Activated CD4-positive, CD25-positive, alpha-beta regulatory T cell treated with anti-CD3 and anti-CD28 coated beads, Interleukin-2, amount 50 U/mL, for 16 hours (primary cell): ENCODE data around the gene MICAL3.

ENCODE experiments used
- DNase-seq: peaks from one replicate; pipeline ENCODE4 v3.0.0-alpha.2; 2020; ENCODE audit warnings: low read depth, low spot score

Gene MICAL3

DNA sequence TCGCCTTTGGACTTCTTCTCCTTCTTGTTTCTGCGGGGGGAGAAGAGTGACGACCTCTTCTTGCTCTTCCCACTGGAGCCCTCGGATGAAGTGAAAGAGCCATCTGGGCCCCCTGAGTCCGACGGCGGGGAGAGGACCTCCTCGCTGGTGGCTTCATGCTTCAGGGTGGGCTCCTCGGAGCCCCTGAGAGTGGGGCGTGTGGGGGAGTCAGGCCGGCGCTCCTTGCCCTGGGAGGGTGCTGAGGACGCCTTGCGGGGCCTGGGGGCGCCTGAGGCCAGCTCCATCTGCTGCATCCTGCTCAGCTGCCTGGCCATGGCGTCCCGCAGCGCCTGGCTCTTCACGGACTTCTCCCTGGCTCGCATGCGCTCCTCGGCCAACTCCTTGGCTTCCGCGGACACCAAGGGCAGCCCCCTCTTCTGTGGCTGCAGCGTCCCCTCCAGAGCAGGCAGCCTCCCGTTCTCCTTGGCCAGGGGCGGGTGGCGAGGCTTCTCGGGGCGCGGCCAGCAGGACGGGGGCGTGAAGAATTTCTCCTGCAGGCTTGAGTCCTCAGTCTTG, 206.8 kb downstream of the MICAL3 start:
- DNase-seq, result no peak

- no peak for DNase-seq
Measured at GRCh38 chr22:17817079-17817478, 207.3 kb downstream of the MICAL3 start.

DNA sequence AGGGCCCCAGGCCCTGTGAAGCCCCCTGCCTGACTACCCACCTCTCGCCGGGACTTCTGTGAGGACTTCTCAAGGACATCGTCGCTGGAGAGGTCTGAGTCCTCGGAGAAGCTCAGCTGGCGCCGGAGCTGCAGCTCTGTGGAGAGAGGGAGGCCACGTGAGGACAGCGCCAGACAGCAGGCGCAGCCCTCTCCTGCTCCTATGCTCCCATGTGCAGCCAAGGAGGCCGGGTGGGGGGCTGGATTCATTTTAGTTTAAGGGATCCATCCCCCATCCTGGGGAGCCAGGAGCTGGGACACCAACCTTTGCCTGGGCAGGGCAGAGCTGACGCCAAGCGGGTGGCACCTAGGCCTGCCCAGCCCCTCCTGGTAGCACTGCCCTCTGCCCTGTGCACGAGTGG, 207.7 kb downstream of the MICAL3 start:
- no peak for DNase-seq

- DNase-seq, result no peak
Measured at GRCh38 chr22:17815703-17816254, 208.6 kb downstream of the MICAL3 start.

DNA sequence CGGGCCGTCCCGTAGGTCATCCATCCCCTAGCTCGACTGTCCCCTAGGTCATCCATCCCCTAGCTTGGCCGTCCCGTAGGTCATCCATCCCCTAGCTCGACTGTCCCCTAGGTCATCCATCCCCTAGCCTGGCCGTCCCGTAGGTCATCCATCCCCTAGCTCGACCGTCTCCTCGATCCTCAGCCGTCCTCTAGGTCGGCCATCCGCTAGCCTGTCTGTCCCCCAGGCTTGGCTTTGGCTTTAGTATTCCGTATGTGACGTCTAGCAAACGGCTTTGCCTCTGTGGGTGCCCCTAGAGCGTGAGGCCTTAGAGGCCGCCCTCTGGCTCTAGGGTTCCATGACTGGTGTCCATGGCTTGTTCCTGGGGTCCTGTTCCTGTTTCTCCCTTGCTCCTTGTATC, 209.5 kb downstream of the MICAL3 start:
- no peak for DNase-seq

DNA sequence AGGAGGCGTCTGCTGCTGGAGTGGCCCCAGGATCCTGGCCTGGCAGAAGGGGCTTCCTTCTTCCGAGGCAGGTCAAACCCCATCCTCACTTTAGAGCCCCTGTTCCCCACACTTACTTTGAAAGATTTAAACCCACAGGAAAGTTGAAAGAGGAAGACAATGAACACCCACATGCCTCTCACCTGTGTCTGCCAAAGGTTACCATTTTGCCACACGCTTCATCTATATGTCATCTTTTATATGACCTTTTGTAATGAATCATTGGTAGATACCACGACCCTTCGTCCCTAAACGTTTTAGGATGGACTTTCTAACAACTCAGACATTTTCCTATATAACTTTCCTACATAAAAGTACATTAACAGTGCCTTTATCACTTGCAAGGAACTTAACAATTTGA, 210.3 kb downstream of the MICAL3 start:
- no peak for DNase-seq

DNA sequence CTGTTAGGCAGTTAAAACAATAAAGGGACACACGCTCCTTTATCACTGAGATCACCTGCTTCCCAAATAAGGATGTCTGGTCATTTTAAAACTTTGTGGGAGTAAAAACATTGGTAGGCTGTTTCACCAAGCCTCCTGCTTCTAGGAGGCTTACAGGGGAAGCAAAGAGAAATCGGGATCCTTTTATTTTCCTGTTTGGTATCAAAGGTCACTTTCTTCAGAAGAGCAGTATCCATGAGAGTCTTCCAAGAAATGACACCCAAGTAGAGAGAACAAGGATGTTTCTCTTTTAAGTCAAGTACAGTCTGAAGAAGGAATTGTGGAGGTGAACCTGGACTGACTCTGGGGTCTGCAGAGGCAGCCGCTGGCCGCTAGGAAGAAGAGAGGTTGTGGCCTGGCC, 213.2 kb downstream of the MICAL3 start:
- no peak for DNase-seq

GRCh38 chr22:17810570-17811116, 213.7 kb downstream of the MICAL3 start:
- DNase-seq, result no peak

DNA sequence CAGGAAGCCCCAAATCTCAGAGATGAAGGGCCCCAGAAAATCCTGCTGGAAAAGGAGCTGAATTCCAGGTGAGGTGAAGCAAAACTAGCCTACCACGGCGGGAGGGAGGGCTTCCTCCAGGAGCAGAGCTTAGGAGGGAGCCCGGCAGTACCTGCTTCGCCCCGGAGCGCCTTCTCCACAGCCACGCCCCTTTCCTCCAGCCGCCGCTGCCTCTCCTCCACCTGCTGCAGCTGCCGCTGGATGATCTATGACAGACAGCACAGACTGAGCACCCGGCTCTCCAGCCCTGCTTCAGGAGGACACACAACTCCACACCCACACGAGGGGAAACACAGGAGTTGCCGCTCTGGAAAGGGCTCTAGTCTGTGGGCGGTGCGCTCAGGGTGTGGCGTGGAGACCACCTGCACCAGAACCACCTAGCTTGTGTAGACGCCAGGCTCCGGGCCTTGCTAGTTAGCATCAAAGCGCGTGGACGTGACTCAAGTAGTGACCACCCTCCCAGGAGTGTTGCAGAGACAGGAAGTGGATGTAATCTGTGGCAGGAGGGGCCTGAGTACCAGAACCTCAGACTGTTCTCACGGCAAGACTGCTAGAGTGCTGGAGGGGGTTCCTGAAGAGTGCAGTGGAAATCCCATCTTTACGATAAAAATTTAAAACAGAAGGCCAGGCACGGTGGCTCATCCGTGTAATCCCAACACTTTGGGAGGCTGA, 215.5 kb downstream of the MICAL3 start:
- no peak for DNase-seq

- DNase-seq, result no peak
Measured at GRCh38 chr22:17807578-17808410, 216.6 kb downstream of the MICAL3 start.

- DNase-seq, result no peak
Measured at GRCh38 chr22:17807086-17807485, 217.3 kb downstream of the MICAL3 start.

- DNase-seq, result no peak
Measured at GRCh38 chr22:17806437-17806836, 217.9 kb downstream of the MICAL3 start.

DNA sequence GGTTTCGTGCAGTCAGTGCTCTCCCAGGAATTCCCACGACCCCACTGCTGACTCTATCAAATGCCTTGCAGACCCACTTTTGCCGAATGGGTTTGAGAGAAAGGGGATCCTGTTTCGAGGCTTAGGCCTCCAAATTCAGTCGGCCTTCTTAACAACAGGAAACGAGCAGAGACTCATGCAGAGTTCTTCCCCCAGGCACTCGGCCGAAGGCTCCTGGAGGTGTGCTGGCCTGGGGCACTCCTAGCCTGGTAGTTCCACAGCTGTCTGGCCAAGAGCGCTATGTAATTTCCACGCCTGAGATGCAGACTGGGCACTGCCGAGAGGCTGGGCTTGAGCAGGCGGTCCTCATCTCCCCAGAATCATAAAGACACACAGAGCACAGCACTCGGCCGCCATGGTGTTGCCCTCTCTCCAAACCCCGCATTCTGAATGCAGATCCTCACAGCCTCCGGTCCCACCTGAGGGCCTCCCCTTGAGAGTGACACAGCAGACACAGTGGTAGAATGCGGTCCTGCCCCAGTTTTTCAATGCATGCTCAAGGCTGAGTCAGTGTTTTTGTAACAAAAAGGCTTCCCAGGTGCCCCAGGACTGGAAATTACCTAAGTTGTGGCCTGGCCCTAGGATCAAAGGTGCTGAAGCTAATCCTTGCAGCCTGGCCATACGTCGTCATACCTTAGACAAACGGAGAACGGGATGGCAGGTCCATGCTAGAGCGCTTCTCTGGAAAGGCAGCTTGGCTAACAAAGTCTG, 219.9 kb downstream of the MICAL3 start:
- no peak for DNase-seq

- no peak for DNase-seq
Measured at GRCh38 chr22:17803609-17804270, 220.6 kb downstream of the MICAL3 start.

DNA sequence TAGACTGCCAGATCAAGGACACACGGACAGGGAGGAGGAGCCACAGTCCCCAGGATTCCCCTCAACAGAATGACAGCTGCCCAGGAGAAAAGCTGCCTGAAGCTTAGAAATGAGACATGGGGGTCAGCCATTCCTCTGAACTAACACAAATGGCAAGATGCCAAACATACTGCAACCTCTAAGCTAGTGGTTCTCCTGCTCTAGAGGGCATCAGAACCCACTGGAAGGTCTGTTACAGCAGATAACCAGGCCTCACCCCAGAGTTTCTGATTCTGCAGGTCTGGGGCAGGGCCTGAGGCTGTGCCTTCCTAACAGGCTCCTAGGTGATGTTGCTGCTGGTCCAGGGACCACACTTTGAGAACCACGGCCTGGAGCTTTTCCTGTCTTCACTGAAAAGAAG, 221.5 kb downstream of the MICAL3 start:
- DNase-seq, result no peak

DNA sequence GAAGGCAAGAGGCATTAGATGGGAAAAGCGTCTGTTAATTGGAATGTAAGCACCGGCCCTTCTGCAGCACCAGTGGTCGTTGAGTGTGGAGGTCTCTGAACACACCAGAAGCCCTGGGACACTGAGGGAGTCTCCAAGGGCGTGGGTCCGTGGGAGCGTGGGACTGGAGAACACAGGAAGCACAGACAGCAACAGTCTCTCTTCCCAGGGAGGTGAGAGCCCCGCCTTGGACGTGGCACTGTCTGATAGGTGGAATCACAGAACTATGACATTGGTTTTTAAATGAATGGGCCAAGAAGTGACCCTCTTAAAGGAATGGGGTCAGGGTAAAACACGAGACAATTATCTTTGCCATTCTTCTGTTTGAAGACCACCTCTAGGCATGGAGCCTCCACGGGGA, 221.9 kb downstream of the MICAL3 start:
- DNase-seq, result no peak

DNA sequence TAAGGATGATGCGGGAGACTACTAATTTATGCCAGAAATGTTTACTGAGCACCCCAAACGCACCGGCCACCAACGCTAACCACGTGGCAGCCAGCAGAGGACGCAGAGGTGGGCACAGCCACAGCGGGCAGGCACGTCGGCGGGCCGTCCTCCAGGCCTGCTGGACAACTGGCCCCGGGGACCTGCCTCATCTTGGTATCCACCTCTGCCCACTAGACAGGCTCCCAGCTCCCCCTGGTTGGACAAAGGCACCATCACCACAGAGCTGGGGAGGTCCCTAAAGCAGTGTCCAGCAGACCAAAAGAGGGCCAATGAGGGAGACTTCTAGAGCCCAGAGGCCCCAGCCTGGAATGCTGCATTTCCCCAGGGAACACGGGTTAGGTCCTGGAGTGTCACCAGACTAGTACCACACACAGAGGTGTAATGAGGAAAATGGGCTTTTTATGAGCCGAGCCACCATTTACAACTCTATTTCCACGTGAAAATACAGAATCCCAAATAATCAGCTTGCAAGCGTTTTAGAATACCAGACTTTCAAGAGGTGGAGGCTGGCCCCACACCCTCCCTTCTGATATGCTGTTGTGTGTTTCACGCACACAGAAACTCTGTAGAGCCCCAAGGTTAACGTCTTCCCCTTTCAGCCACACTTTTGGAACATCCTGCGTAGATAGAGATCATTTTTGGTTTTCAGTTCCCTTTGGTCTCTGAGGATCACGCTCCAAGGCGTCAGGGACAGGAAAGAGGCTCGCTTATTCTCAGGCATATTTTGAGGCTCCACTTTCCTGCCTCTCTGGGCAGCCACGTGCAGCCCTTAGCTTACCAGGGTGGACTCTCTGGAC, 226.4 kb downstream of the MICAL3 start:
- DNase-seq, result no peak

- DNase-seq, result no peak
Measured at GRCh38 chr22:17796695-17797094, 227.7 kb downstream of the MICAL3 start.

DNA sequence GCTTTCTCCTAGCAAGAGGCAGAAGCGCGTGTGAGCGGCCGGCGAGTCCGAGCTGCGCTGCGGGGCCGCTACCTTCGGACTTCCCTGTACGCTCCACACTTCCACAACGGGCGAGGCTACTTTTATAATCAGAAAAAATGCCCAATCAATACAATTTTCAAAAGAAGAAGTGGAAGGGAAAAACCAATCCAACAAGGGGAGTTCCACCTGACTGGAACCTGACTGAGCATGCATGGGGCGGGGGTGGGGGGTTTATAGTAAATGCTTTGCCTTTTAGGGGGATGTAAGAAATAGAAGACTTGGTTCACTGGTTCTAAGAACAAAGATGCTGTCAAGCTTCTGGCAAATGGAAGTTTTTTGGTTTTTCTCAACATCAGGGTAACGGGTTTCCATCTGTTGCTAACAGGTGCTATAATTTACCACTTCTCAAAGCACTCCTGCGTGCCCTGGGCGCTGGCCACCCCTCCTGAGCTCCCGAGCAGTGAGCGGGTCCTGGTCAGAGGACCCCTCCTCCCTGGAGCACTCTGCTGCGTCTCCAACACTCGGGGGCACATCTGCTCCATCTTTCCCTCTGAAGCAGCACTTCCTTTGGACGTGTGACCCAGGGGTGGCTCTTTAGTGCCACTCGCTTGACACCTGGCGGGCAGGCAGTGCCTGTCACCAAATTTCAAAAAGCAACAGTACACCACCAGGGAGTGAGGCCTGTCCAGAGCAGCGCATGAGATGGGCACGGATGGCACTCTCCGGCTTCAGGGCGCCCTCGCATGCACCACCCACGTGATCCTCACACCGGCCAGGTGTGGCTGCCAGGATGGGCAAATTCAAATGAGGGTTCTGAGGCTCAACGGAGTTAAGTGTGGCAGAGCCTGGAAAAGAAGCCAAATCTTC, 228.5 kb downstream of the MICAL3 start:
- no peak for DNase-seq
